Measurements from ENCODE around the gene TCHP.

GRCh38 chr12:109885616-109886015, 14.5 kb upstream of the TCHP start:
- TF ChIP-seq CTCF (IDR thresholded peaks at IDR 0.05) (no peak), POLR2A (IDR thresholded peaks at IDR 0.05) (no peak)
